Activated CD4-positive, alpha-beta T cell treated with anti-CD3 and anti-CD28 coated beads for 24 hours (primary cell): ENCODE results near the gene DDHD1.
A peak's percentile ranks its signal among the peaks of the same experiment; 100 is the strongest.
"Not testable (repeated sequence)": the region's sequence is repeated elsewhere in the genome, so short reads cannot be mapped to it uniquely, and the experiment has no call there.

ENCODE experiments used
- DNase-seq, 2 donors: peaks; one replicate each; pipeline ENCODE4 v3.0.0-alpha.2; 2020; ENCODE audit warnings: low read depth in 2 of 2

The DDHD1 gene

DNA sequence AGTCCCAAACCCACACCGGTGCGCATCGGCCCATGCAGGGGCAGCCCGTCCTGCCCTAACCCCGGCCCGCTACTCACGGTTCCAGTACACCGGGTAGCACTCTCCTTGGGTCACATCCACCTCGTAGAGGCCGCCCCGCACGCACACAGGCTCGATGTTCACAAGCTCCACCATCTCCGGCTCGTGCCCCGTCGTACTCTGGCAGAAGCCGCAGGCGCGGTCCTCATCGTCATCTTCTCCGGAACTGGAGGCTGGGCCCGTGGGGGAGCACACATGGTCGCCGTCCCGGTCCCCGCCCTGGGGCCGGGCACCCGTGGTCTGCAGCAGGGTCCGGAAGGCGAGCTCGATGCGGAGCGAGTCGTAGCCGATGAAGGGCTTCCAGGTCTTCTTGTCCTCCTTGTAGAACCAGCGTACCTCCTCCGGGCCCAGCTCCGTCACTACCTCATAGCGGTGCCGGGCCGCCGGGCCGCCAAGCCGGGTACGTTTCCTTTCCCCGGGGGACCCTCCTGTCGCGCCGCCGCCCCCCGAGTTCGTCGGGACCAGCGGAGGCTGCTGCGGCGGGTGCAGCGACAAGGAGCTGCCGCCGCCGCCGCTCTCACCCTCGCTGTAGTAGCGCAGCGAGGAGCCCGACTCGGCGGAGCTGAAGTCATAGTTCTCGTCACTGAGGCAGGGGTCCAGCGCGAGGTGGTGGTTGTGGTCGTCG is 788 bp downstream of the DDHD1 start:
- peak; percentile 36 to 52 for DNase-seq

GRCh38 chr14:53151523-53152183 is 1.5 kb downstream of the DDHD1 start:
- DNase-seq, result no peak

GRCh38 chr14:53149668-53150316 is 3.3 kb downstream of the DDHD1 start:
- no peak for DNase-seq

- no peak for DNase-seq
Measured at GRCh38 chr14:53148671-53149070, 4.5 kb downstream of the DDHD1 start.

- no peak for DNase-seq
Measured at GRCh38 chr14:53147893-53148292, 5.2 kb downstream of the DDHD1 start.

GRCh38 chr14:53147208-53147607 is 5.9 kb downstream of the DDHD1 start:
- DNase-seq, result no peak

GRCh38 chr14:53146739-53147138 is 6.4 kb downstream of the DDHD1 start:
- DNase-seq, result no peak

DNA sequence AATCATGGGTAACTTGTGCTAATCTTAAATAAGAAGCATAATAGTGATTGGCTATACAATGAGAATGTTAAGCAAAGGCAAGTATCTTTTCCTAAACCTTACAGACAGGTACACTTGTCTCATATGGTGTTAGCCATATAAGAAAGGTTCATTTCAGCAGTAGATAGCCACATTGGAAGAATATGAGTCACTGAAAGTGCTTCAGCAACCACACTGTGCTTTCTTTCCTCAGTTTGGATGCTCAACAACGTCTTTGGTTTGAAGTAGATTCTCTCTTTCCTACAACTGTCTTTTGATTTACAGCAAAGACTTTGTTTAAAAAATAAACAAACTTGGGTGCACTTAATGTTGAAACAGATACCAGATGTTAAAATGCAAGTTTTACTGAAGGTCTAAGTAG is 8.9 kb downstream of the DDHD1 start:
- DNase-seq, result no peak

DNA sequence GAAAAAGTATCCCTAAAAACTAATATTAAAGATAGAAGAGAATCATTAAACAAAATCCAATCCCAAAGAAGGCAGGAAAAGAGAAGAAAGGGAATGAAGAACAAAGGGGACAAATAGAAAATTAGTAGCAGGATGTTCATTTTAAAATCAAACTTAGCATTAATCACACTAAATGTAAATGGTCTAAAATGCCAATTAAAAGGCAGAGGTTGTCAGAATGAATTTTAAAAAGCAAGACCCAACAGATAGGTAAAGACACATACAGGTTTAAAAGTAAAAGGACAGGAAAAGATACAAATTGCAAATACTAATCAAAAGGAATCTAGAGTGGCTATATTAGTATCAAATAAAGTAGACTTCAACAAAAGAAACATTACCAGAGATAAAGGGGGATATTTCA is 12.5 kb downstream of the DDHD1 start:
- DNase-seq, result no peak

GRCh38 chr14:53137568-53138203 is 15.4 kb downstream of the DDHD1 start:
- no peak for DNase-seq

DNA sequence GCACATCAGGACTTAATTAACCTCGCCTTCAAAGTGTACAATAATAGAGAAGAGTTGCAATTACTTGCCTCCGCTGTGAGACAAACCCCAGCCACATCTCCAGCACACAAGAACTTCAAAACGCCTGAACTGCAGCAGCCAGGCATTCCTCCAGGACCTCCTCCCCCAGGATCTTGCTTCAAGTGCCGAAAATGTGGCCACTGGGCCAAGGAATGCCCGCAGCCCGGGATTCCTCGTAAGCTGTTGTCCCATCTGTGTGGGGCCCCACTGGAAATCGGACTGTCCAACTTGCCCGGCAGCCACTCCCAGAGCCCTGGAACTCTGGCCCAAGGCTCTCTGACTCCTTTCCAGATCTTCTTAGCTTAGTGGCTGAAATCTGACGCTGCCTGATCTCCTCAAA is 22.6 kb downstream of the DDHD1 start:
- not testable (repeated sequence) for DNase-seq

- no peak for DNase-seq
Measured at GRCh38 chr14:53128303-53129028, 24.7 kb downstream of the DDHD1 start.

DNA sequence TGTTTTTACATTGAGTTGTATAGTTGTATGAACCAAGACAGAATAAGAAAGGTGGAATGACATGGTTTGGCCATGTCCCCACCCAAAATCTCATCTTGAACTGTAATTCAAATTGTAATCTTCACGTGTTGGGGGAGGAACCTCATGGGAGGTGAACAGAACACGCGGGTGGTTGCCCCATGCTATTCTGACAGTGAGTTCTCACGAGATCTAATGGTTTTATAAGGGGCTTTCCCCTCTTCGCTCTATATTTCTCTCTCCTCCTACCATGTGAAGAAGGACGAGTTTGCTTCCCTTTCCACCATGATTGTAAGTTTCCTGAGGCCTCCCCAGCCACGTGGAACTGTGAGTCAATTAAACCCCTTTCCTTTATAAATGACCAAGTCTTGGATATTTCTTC is 25.3 kb downstream of the DDHD1 start:
- DNase-seq, result no peak

GRCh38 chr14:53127151-53127550 is 26.0 kb downstream of the DDHD1 start:
- no peak for DNase-seq

GRCh38 chr14:53126731-53127130 is 26.4 kb downstream of the DDHD1 start:
- no peak for DNase-seq

DNA sequence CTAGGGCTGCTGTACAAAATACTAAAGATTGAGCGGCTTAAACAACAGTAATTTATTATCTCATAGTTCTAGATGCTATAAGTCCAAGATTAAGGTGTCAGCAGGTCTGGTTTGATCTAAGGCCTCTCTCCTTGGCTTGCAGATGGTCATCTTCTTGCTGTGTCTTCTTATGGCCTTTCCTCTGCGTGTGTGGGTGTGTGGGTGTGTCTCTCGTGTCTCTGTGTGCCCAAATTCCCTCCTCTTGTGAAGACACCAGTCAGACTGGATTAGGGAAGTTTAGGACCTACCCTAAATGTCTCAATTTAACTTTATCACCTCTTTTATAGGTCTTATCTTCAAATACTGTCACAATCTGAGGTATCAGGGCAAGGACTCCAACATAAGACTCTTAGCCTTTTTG is 28.3 kb downstream of the DDHD1 start:
- DNase-seq, result no peak

DNA sequence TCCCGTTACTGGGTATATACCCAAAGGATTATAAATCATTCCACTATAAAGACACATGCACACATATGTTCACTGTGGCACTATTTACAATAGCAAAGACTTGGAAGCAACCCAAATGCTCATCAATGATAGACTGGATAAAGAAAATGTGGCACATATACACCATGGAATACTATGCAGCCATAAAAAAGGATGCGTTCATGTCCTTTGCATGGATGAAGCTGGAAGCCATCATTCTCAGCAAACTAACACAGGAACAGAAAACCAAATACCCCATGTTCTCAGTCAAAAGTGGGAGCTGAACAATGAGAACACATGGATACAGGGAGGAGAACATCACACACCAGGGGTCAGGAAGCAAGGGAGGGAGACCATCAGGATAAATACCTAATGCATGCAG is 31.7 kb downstream of the DDHD1 start:
- not testable (repeated sequence) for DNase-seq

DNA sequence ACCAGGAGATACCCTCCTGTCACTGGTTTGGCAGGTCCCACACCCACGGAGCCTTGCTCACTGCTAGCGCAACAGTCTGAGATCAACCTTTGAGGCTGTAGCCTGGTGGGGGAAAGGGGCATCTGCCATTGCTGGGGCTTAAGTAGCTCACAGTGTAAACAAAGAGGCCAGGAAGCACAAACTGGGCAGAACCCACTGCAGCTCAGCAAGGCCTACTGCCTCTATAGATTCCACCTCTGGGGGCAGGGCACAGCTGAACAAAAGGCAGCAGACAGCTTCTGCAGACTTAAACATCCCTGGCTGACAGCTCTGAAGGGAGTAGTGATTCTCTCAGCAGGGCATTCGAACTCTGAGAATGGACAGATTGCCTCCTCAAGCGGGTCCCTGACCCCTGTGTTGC is 35.6 kb downstream of the DDHD1 start:
- DNase-seq, result not testable (repeated sequence)

- no peak for DNase-seq
Measured at GRCh38 chr14:53113989-53114388, 39.1 kb downstream of the DDHD1 start.

DNA sequence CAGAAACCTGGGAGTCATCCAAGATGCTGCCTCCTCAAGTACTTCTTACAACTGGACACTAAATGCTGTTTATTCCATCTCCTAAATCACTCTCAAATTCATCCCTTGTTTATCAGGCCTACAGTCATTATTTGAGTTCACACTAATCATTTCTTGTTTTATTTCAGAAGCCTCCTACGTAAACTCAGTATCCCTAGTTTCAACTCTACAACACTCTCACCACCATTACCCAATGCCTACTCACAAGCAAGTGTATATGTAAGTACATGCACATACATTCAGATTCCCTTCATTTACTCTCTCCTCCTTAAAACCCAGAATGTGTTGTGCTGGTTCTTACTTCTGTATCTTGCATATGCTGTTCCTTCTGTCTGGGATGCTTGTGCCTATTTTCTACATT is 43.0 kb downstream of the DDHD1 start:
- no peak for DNase-seq

- DNase-seq, result peak; percentile 31 to 47
Measured at GRCh38 chr14:53109105-53110041, 43.8 kb downstream of the DDHD1 start.
